GM23248 (cell line): ENCODE measurements around the gene ARPC2. TPM values are rescaled to one million over a fixed set of nuclear protein-coding genes. Genes with fewer than 3 reads are reported as not detected.
"Not testable (repeated sequence)": the region's sequence is repeated elsewhere in the genome, so short reads cannot be mapped to it uniquely, and the experiment has no call there.

Experiments used
- DNase-seq: peaks from one replicate; pipeline ENCODE4 v3.0.0-alpha.2; 2015
- H2AFZ ChIP-seq: fragments of 200-600 bp; sonication (generic); 2 replicates; pipeline ENCODE4 v1.6.1; 2016; ENCODE audit warnings: antibody characterized with exemption
- H3F3A ChIP-seq: fragments of 200-600 bp; sonication (generic); 2 replicates; pipeline ENCODE4 v1.6.1; 2016; ENCODE audit warnings: mild to moderate bottlenecking, antibody characterized with exemption, mixed run types; ENCODE audit not compliant: insufficient read depth
- H3K27ac ChIP-seq: fragments of 200-600 bp; sonication (generic); 2 replicates; pipeline ENCODE4 v1.5.1; 2016; ENCODE audit warnings: mild to moderate bottlenecking
- H3K27me3 ChIP-seq: fragments of 200-600 bp; sonication (generic); replicated peaks from 2 replicates; pipeline ENCODE4 v1.6.1; 2016; ENCODE audit warnings: mild to moderate bottlenecking; ENCODE audit not compliant: insufficient read depth
- H3K36me3 ChIP-seq: fragments of 200-600 bp; sonication (generic); 2 replicates; pipeline ENCODE4 v1.6.1; 2016; ENCODE audit warnings: low read depth, mild to moderate bottlenecking
- H3K4me1 ChIP-seq: fragments of 200-600 bp; sonication (generic); 2 replicates; pipeline ENCODE4 v1.6.1; 2016; ENCODE audit warnings: mild to moderate bottlenecking; ENCODE audit not compliant: insufficient read depth
- H3K4me2 ChIP-seq: fragments of 200-600 bp; sonication (generic); one replicate; pipeline ENCODE4 v1.6.1; 2016; ENCODE audit warnings: mild to moderate bottlenecking; ENCODE audit not compliant: unreplicated experiment
- H3K4me3 ChIP-seq: fragments of 200-600 bp; sonication (generic); 2 replicates; pipeline ENCODE4 v1.5.1; 2016; ENCODE audit warnings: mild to moderate bottlenecking
- H3K79me2 ChIP-seq: fragments of 200-600 bp; sonication (generic); 2 replicates; pipeline ENCODE4 v1.6.1; 2016; ENCODE audit warnings: mild to moderate bottlenecking; ENCODE audit not compliant: insufficient read depth
- H3K9ac ChIP-seq: fragments of 200-600 bp; sonication (generic); 2 replicates; pipeline ENCODE4 v1.6.1; 2016; ENCODE audit warnings: mild to moderate bottlenecking
- H3K9me2 ChIP-seq: fragments of 200-600 bp; sonication (generic); 2 replicates; pipeline ENCODE4 v1.6.1; 2016; ENCODE audit warnings: mixed run types, mild to moderate bottlenecking, moderate library complexity; ENCODE audit not compliant: insufficient read depth
- H3K9me3 ChIP-seq: fragments of 200-600 bp; sonication (generic); one replicate; pipeline ENCODE4 v1.6.1; 2017; ENCODE audit warnings: low read depth
- H4K20me1 ChIP-seq: fragments of 200-600 bp; sonication (generic); 2 replicates; pipeline ENCODE4 v1.6.0; 2016; ENCODE audit not compliant: insufficient read depth
- EZH2 ChIP-seq: fragments of 200-600 bp; sonication (generic); IDR thresholded peaks from 2 replicates; pipeline ENCODE4 v1.6.1; 2018; ENCODE audit warnings: antibody characterized with exemption, mild to moderate bottlenecking; ENCODE audit not compliant: insufficient read depth, poor library complexity, severe bottlenecking
- EZH2phosphoT487 ChIP-seq: fragments of 200-600 bp; sonication (generic); IDR thresholded peaks from 2 replicates; pipeline ENCODE4 v1.6.1; 2018; ENCODE audit warnings: antibody characterized with exemption, moderate library complexity, mild to moderate bottlenecking, low read depth; ENCODE audit not compliant: insufficient read depth
- WGBS, 2 experiments: methylation state at CpG; one replicate each; pipeline ENCODE4 v1.1.6; 2015 to 2017; ENCODE audit warnings: low lambda C conversion rate in 2 of 2, low coverage in 1 of 2; ENCODE audit errors: missing lambda C conversion rate in 2 of 2; 5-methylcytosine and 5-hydroxymethylcytosine counted together
- in situ Hi-C: fragments of 300-500 bp; cut with MboI; formaldehyde crosslinking; loops from 2 replicates; pipeline ENCODE4 v1.15.0; 2020
- polyA plus RNA-seq: library from polyadenylated mRNA; unstranded; fragments of >200 nt; fragmentation: Nextera tagmentation; extraction: Ambion mirVana; gene quantifications from 2 replicates; pipeline ENCODE4 v1.2.1, GENCODE V29; 2016
- total RNA-seq: library from RNA; depleted of rRNA; stranded (reverse); fragments of >200 nt; shearing (Covaris generic); gene quantifications from 2 replicates; pipeline ENCODE4 v1.2.3, GENCODE V29; 2014

ARPC2 gene
- total and polyA plus RNA-seq, 2 experiments from 2014 or later = 644 to 851 TPM

GRCh38 chr2:218272531-218273212, 55.7 kb downstream of the ARPC2 start:
- peaks cover 10% of the 10 kb centered on the region; the same call in 1 of the 2 replicates for H3K36me3 ChIP-seq
- H3K27me3 ChIP-seq = no peaks in the 10 kb centered on the region
- H3K79me2 ChIP-seq = peaks cover 77% of the 10 kb centered on the region
- H3K9me3 ChIP-seq = no peaks in the 10 kb centered on the region
- in situ Hi-C loops = no loop called here
- WGBS, 2 experiments = 8% methylated on average over 18 of the region's 18 CpGs
- peaks cover 17% of the 10 kb centered on the region for H3F3A ChIP-seq
- peak overlapping the region; percentile 80 for H3K9ac ChIP-seq
- H3K9me2 ChIP-seq = no peaks in the 10 kb centered on the region
- peak overlapping the region; percentile 62 for H3K4me2 ChIP-seq
- H3K4me1 ChIP-seq = peaks cover 20% of the 10 kb centered on the region
- no peak overlapping the region for H2AFZ ChIP-seq
- no peak for TF ChIP-seq EZH2
- TF ChIP-seq EZH2phosphoT487 = no peak
- peak overlapping the region; percentile 84 for H3K27ac ChIP-seq
- no peaks in the 10 kb centered on the region for H4K20me1 ChIP-seq
- no peak overlapping the region for H3K4me3 ChIP-seq
- DNase-seq = peak; percentile 96

- Histone ChIP-seq H3K4me2 (peak overlapping the region; percentile 62), H3K27ac (peak overlapping the region; percentile 84), H3K36me3 (peaks cover 10% of the 10 kb centered on the region; the same call in 1 of the 2 replicates), H3K79me2 (peaks cover 77% of the 10 kb centered on the region), H3F3A (peaks cover 17% of the 10 kb centered on the region), H3K4me1 (peaks cover 20% of the 10 kb centered on the region), H3K9ac (peak overlapping the region; percentile 64)
- H3K9me3 ChIP-seq, H3K4me3 ChIP-seq, H3K27me3 ChIP-seq, DNase-seq, in situ Hi-C loops, H4K20me1 ChIP-seq, H3K9me2 ChIP-seq, H2AFZ ChIP-seq: not testable (repeated sequence)
- 60 to 62% methylated on average over 7 to 8 of the region's 8 CpGs for WGBS, 2 experiments
Measured at GRCh38 chr2:218273214-218273907, 56.4 kb downstream of the ARPC2 start.

GRCh38 chr2:218273908-218274249, 56.9 kb downstream of the ARPC2 start:
- Histone ChIP-seq H3F3A (peaks cover 17% of the 10 kb centered on the region), H3K27ac (0 out of 2 replicates have a peak overlapping the region, but pooled peaks have one; percentile 84), H3K79me2 (peaks cover 77% of the 10 kb centered on the region), H3K36me3 (peaks cover 10% of the 10 kb centered on the region; the same call in 1 of the 2 replicates), H3K9ac (no peak overlapping the region), H4K20me1 (no peaks in the 10 kb centered on the region), H3K4me3 (no peak overlapping the region), H2AFZ (no peak overlapping the region), H3K9me3 (no peaks in the 10 kb centered on the region), H3K27me3 (no peaks in the 10 kb centered on the region), H3K4me1 (peaks cover 17% of the 10 kb centered on the region), H3K4me2 (no peak overlapping the region), H3K9me2 (no peaks in the 10 kb centered on the region)
- 79 to 81% methylated on average over 2 of the region's 2 CpGs for WGBS, 2 experiments
- TF ChIP-seq EZH2 = no peak
- TF ChIP-seq EZH2phosphoT487 = no peak
- in situ Hi-C loops = no loop called here
- DNase-seq = no peak

- no peaks in the 10 kb centered on the region for H3K27me3 ChIP-seq
- H4K20me1 ChIP-seq = no peaks in the 10 kb centered on the region
- no peak for DNase-seq
- peaks cover 17% of the 10 kb centered on the region for H3F3A ChIP-seq
- TF ChIP-seq EZH2 = no peak
- no peak for TF ChIP-seq EZH2phosphoT487
- H3K79me2 ChIP-seq = peaks cover 77% of the 10 kb centered on the region
- no peaks in the 10 kb centered on the region for H3K9me3 ChIP-seq
- no peak overlapping the region for H3K9ac ChIP-seq
- 80 to 81% methylated on average over 4 of the region's 4 CpGs for WGBS, 2 experiments
- peaks cover 14% of the 10 kb centered on the region; the same call in 1 of the 2 replicates for H3K36me3 ChIP-seq
- H3K4me2 ChIP-seq = no peak overlapping the region
- no peak overlapping the region for H2AFZ ChIP-seq
- H3K9me2 ChIP-seq = no peaks in the 10 kb centered on the region
- no peak overlapping the region for H3K27ac ChIP-seq
- peaks cover 16% of the 10 kb centered on the region for H3K4me1 ChIP-seq
- no peak overlapping the region for H3K4me3 ChIP-seq
- in situ Hi-C loops = no loop called here
Measured at GRCh38 chr2:218274586-218274985, 57.6 kb downstream of the ARPC2 start.
